ENCODE results near the gene WDR93.

Gene WDR93

DNA sequence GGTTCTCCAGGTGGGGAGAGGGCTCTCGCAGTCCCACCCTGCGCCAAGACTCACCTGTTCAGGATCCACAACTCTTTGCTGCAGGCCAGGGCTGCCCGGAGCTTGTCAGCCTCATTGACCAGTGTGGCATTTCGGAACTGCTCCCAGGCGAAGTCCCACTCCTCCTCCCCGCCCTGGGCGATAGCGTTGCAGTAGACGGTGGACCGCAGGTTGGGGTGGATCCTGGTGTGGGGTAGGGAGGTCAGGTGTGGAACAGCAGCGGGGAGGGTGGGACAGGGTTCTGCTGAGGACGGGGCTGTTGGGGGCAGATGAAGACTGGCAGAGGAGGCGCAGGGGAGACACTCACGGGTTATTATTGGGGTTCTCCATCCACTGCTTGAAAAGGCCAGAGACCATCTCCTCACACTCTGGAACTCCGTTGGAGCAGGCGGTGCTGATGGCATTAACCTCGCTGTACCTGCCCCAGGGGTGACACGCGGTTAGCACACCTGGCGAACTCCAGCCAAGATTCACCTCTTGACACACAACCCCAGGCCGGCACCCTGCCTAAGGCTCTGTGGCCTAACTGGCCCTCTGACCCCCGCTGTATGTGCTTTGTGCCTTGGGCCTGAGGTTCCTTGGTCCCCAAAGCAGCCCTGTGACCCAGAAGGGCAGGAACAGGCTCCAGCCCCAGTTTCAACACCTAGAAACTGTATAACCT is 101.6 kb downstream of the WDR93 start:
- no peaks in the 10 kb centered on the region for H3K79me2 ChIP-seq (ENCODE audit: control insufficient read depth, insufficient read depth, low read length, unreplicated experiment)
- H3K27me3 ChIP-seq (ENCODE audit: insufficient read depth, low read length), result no peaks in the 10 kb centered on the region
- H2AFZ ChIP-seq (ENCODE audit: low read length, unreplicated experiment), result no peak overlapping the region
- H3K27ac ChIP-seq (ENCODE audit: low read depth, low read length), result no peak overlapping the region
- H3K4me3 ChIP-seq (ENCODE audit: low read depth, low read length), result no peak overlapping the region
- peaks cover 17% of the 10 kb centered on the region for H3K4me1 ChIP-seq (ENCODE audit: control insufficient read depth, insufficient read depth, low read length, unreplicated experiment)
- peaks cover 74% of the 10 kb centered on the region for H3K36me3 ChIP-seq (ENCODE audit: insufficient read depth, low read length)
